B cell (primary cell): ENCODE measurements around the gene COX10.

Experiments
- EZH2 ChIP-seq: IDR thresholded peaks from 2 replicates; pipeline ENCODE4 v1.6.1; 2012; ENCODE audit warnings: borderline replicate concordance, low read depth, mild to moderate bottlenecking, moderate library complexity, low read length; ENCODE audit not compliant: insufficient read depth, poor library complexity, severe bottlenecking
- TF ChIP-seq, protein P1 (sequence below): fragments of 200-600 bp; IDR thresholded peaks from one replicate; pipeline ENCODE4 v1.8.0; 2022; ENCODE audit warnings: antibody characterized with exemption, mild to moderate bottlenecking

DNA sequence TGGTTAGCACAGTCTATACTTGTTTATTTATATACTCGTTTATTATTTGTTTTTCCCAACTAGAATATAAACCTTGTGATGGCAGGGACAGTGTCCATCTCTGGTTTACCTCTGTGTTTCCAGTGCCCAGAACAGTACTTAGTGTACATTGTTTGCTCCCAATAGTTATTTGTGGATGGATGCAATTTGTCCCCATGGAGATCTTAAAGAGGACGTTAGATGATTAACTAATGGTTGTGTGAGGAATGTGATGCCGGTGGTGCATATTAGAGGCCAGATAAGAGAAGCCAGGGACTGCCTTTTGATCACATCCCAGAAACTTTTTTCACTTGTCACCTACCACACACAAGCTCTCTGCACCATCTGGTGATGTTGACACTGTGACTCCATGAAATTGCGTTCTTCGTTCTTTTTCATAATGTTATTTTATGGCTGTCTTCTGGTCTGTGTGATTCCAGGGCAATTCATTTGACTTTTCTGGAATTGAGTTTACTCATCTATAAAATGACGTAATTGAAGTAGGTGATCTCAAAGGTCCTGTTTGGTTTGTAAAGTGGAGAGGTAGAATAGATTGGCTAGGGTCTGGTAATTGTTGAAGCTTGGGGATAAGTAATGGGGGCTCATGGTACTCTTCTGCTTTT is 1.2 kb downstream of the COX10 start:
- no peak for TF ChIP-seq EZH2
- TF ChIP-seq, protein P1, sequence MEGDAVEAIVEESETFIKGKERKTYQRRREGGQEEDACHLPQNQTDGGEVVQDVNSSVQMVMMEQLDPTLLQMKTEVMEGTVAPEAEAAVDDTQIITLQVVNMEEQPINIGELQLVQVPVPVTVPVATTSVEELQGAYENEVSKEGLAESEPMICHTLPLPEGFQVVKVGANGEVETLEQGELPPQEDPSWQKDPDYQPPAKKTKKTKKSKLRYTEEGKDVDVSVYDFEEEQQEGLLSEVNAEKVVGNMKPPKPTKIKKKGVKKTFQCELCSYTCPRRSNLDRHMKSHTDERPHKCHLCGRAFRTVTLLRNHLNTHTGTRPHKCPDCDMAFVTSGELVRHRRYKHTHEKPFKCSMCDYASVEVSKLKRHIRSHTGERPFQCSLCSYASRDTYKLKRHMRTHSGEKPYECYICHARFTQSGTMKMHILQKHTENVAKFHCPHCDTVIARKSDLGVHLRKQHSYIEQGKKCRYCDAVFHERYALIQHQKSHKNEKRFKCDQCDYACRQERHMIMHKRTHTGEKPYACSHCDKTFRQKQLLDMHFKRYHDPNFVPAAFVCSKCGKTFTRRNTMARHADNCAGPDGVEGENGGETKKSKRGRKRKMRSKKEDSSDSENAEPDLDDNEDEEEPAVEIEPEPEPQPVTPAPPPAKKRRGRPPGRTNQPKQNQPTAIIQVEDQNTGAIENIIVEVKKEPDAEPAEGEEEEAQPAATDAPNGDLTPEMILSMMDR: no peak
